Stomach (tissue), 9 donors: ENCODE results near the gene KCNJ15. TPM values are rescaled to one million over a fixed set of nuclear protein-coding genes. Genes with fewer than 3 reads are reported as not detected.

Source experiments
- DNase-seq, 2 donors: peaks; one replicate each; pipeline versions ENCODE4 v3.0.0 to v3.0.0-alpha.2; 2013 to 2019
- H3K27ac ChIP-seq, 5 donors: fragments of 200-600 bp in 4 of 5; sonication (generic) in 4 of 5; one replicate each; pipeline ENCODE4 v1.5.1; 2013 to 2019; ENCODE audit warnings: mild to moderate bottlenecking in 1 of 5, moderate library complexity in 1 of 5
- H3K27me3 ChIP-seq, 3 donors: fragments of 200-600 bp; sonication (generic); one replicate each; pipeline ENCODE4 v1.5.1; 2017 to 2019; ENCODE audit warnings: mixed run types in 1 of 3
- H3K36me3 ChIP-seq, 4 donors: fragments of 200-600 bp; sonication (generic); 1 replicate in 3 of 4; 2 replicates in 1 of 4; pipeline ENCODE4 v1.5.1; 2016 to 2019
- H3K4me1 ChIP-seq, 4 donors: fragments of 200-600 bp; sonication (generic); one replicate each; pipeline ENCODE4 v1.5.1; 2016 to 2019
- H3K4me3 ChIP-seq, 4 donors: fragments of 200-600 bp; sonication (generic) in 3 of 4; one replicate each; pipeline ENCODE4 v1.5.1; 2016 to 2019; ENCODE audit warnings: mild to moderate bottlenecking in 1 of 4
- H3K9me3 ChIP-seq, 4 donors: fragments of 200-600 bp; sonication (generic); one replicate each; pipeline ENCODE4 v1.5.1; 2016 to 2019
- CTCF ChIP-seq, 7 experiments: fragments of 450-650 bp in 4 of 7; fragments of 200-600 bp in 3 of 7; sonication (generic) in 3 of 7; IDR thresholded peaks; one replicate each; pipeline ENCODE4 v1.5.1; 2016 to 2019; ENCODE audit warnings: antibody characterized with exemption in 7 of 7, control low read depth in 2 of 7, mild to moderate bottlenecking in 1 of 7
- EP300 ChIP-seq: sonication (generic); formaldehyde crosslinking; IDR thresholded peaks from one replicate; pipeline ENCODE4 v1.6.1; 2017; ENCODE audit warnings: antibody characterized with exemption
- POLR2A ChIP-seq, 4 donors: fragments of 450-650 bp; IDR thresholded peaks; one replicate each; pipeline ENCODE4 v1.6.1; 2016; ENCODE audit warnings: antibody characterized with exemption in 4 of 4, control low read depth in 2 of 4, mild to moderate bottlenecking in 1 of 4, moderate library complexity in 1 of 4
- POLR2AphosphoS5 ChIP-seq, 3 donors: sonication (generic); formaldehyde crosslinking; IDR thresholded peaks; one replicate each; pipeline ENCODE4 v1.6.1; 2016; ENCODE audit warnings: antibody characterized with exemption in 3 of 3
- WGBS, 5 donors: extraction: QIAGEN DNeasy Blood & Tissue Kit in 3 of 5; methylation state at CpG; one replicate each; pipeline versions ENCODE4 v1.1.5 to v1.1.7; 2013 to 2018; 5-methylcytosine and 5-hydroxymethylcytosine counted together
- intact Hi-C: fragments of 100-400 bp; cut with DNase I; formaldehyde crosslinking; loops from one replicate; pipeline ENCODE4 v1.15.1; 2023; ENCODE audit warnings: low total_unique reads
- polyA plus RNA-seq, 3 donors: library from polyadenylated mRNA; stranded (reverse); fragments of 200-250 nt; gene quantifications; one replicate each; pipeline ENCODE4 v1.2.3, GENCODE V29; 2013
- total RNA-seq, 5 donors: library from RNA; depleted of rRNA; stranded (reverse); fragments of >200 nt; gene quantifications; one replicate each; pipeline versions ENCODE4 v1.1.0 to v1.2.3, GENCODE V29; 2014 to 2016
- donor health status: healthy with polysubstance abuse.
- donor health status: Bipolar disorder and iron deficiency.
- donor health status: healthy.

KCNJ15 gene
- total and polyA plus RNA-seq, 8 donors: 3.5 to 38.4 (median 7.3) TPM; not detected in 1

- intact Hi-C loops: no loop called here
- TF ChIP-seq CTCF (IDR thresholded peaks at IDR 0.05) (no peak), POLR2AphosphoS5 (IDR thresholded peaks at IDR 0.05) (no peak), POLR2A (IDR thresholded peaks at IDR 0.05) (no peak), EP300 (no peak)
- peak overlapping the region in 3 of 5 donors; percentile 52 to 67 (median 61) for H3K27ac ChIP-seq
- peaks cover 34 to 82% (median 69%) of the 10 kb centered on the region in 4 donors for H3K9me3 ChIP-seq
- DNase-seq: no peak
- H3K27me3 ChIP-seq: no peaks in the 10 kb centered on the region
- H3K4me1 ChIP-seq: peaks cover 0 to 9% (median 0%) of the 10 kb centered on the region in 4 donors
- no peaks in the 10 kb centered on the region for H3K36me3 ChIP-seq
- no peak overlapping the region for H3K4me3 ChIP-seq
Measured at GRCh38 chr21:38227401-38227800, 29.4 kb upstream of the KCNJ15 start.

GRCh38 chr21:38228115-38228514 is 28.7 kb upstream of the KCNJ15 start:
- Histone ChIP-seq H3K4me3 (no peak overlapping the region), H3K9me3 (peaks cover 27 to 75% (median 61%) of the 10 kb centered on the region in 4 donors), H3K27ac (peak overlapping the region in 3 of 5 donors; percentile 52 to 67 (median 61)), H3K36me3 (no peaks in the 10 kb centered on the region), H3K4me1 (peaks cover 0 to 9% (median 0%) of the 10 kb centered on the region in 4 donors), H3K27me3 (no peaks in the 10 kb centered on the region)
- TF ChIP-seq POLR2AphosphoS5 (IDR thresholded peaks at IDR 0.05) (peak in 1 of 3 donors; percentile 17), EP300 (no peak), CTCF (IDR thresholded peaks at IDR 0.05) (no peak), POLR2A (IDR thresholded peaks at IDR 0.05) (no peak)
- peak in 1 of 2 donors; percentile 37 for DNase-seq
- intact Hi-C loops: no loop called here
- 26 to 45% (median 31%) methylated on average over 6 of the region's 6 CpGs for WGBS, 5 donors

- WGBS, 5 donors: 84 to 95% (median 91%) methylated on average over 3 of the region's 3 CpGs
- H3K27me3 ChIP-seq: no peaks in the 10 kb centered on the region
- H3K27ac ChIP-seq: peak overlapping the region in 3 of 5 donors; percentile 33 to 67 (median 52)
- H3K4me1 ChIP-seq: peaks cover 0 to 9% (median 0%) of the 10 kb centered on the region in 4 donors
- no peak overlapping the region for H3K4me3 ChIP-seq
- peaks cover 23 to 70% (median 57%) of the 10 kb centered on the region in 4 donors for H3K9me3 ChIP-seq
- DNase-seq: no peak
- TF ChIP-seq POLR2A (IDR thresholded peaks at IDR 0.05) (no peak), POLR2AphosphoS5 (IDR thresholded peaks at IDR 0.05) (no peak), CTCF (IDR thresholded peaks at IDR 0.05) (no peak), EP300 (no peak)
- intact Hi-C loops: no loop called here
- H3K36me3 ChIP-seq: no peaks in the 10 kb centered on the region
Measured at GRCh38 chr21:38228537-38228936, 28.3 kb upstream of the KCNJ15 start.

GRCh38 chr21:38229260-38229877 is 27.4 kb upstream of the KCNJ15 start:
- WGBS, 5 donors: 64 to 77% (median 70%) methylated on average over 9 of the region's 9 CpGs
- TF ChIP-seq EP300: no peak
- TF ChIP-seq CTCF (IDR thresholded peaks at IDR 0.05): no peak
- TF ChIP-seq POLR2AphosphoS5 (IDR thresholded peaks at IDR 0.05): no peak
- TF ChIP-seq POLR2A (IDR thresholded peaks at IDR 0.05): no peak
- Histone ChIP-seq H3K27ac (peak overlapping the region in 2 of 5 donors; percentile 52 to 67), H3K27me3 (no peaks in the 10 kb centered on the region), H3K4me1 (peaks cover 0 to 14% (median 0%) of the 10 kb centered on the region in 4 donors), H3K36me3 (no peaks in the 10 kb centered on the region), H3K9me3 (peaks cover 20 to 62% (median 49%) of the 10 kb centered on the region in 4 donors), H3K4me3 (no peak overlapping the region)
- intact Hi-C loops: no loop called here
- no peak for DNase-seq
